GM12878 (cell line): ENCODE data around the gene ADH6. TPM values are rescaled to one million over a fixed set of nuclear protein-coding genes. Genes with fewer than 3 reads are reported as not detected.

Experiments used
- ATAC-seq: fragments of 200-7000 bp; cut with Tn5 transposase; 3 replicates; pipeline ENCODE4 v1.9.1; 2020; ENCODE audit warnings: mild to moderate bottlenecking, moderate library complexity
- BruUV-seq: library from RNA; stranded (reverse); fragments of 400-500 nt; replicated peaks from 2 replicates; lab custom pipeline; 2021; lab: Mats Ljungman, UMichigan
- CTCF ChIA-PET: fragments of 300-600 bp; sonication (Branson Sonifier 250); formaldehyde crosslinking; extraction: SDS; loops from one replicate; lab custom pipeline; 2021; ENCODE audit warnings: inconsistent platforms; lab: Yijun Ruan, JAX
- POLR2A ChIA-PET: fragments of 350-600 bp; formaldehyde crosslinking; extraction: SDS; loops from one replicate; lab custom pipeline; 2021; ENCODE audit warnings: inconsistent platforms; lab: Charles Lee
- RAD21 ChIA-PET: fragments of 300-600 bp; sonication (Branson Sonifier 250); formaldehyde crosslinking; loops from one replicate; lab custom pipeline; 2023; ENCODE audit warnings: antibody characterized with exemption; ENCODE audit not compliant: unreplicated experiment; lab: Charles Lee
- SMC1A ChIA-PET: fragments of 300-600 bp; sonication (Branson Sonifier 250); formaldehyde crosslinking; loops from one replicate; lab custom pipeline; 2023; ENCODE audit not compliant: unreplicated experiment, uncharacterized antibody; lab: Charles Lee
- DNase-seq: peaks from one replicate; pipeline ENCODE4 v3.0.0-alpha.2; 2011; ENCODE audit warnings: low read depth, low spot score
- FAIRE-seq: peaks from 3 replicates; lab custom pipeline; 2011; peaks lifted over from hg19 to GRCh38; lab: Jason Lieb, UNC
- H2AFZ ChIP-seq: 2 replicates; pipeline ENCODE4 v1.6.0; 2011; ENCODE audit warnings: low read depth, low read length, control low read depth; ENCODE audit not compliant: control insufficient read depth
- H3K27ac ChIP-seq: 2 replicates; pipeline ENCODE4 v1.5.1; 2011; ENCODE audit warnings: control low read depth; ENCODE audit not compliant: control insufficient read depth, insufficient read depth
- H3K27me3 ChIP-seq, 2 experiments: replicated peaks in 1 of 2; 2 replicates each; pipeline versions ENCODE4 v1.6.0 to v1.6.1; 2011; ENCODE audit warnings: low read length in 1 of 2; ENCODE audit not compliant: control insufficient read depth in 2 of 2, insufficient read depth in 2 of 2
- H3K36me3 ChIP-seq, 2 experiments: 2 replicates each; pipeline ENCODE4 v1.5.1; 2011; ENCODE audit warnings: low read length in 1 of 2; ENCODE audit not compliant: control insufficient read depth in 2 of 2, insufficient read depth in 2 of 2
- H3K4me1 ChIP-seq: 2 replicates; pipeline ENCODE4 v1.6.1; 2011; ENCODE audit warnings: mild to moderate bottlenecking, low read length, moderate library complexity, mixed read lengths; ENCODE audit not compliant: control insufficient read depth, insufficient read depth
- H3K4me2 ChIP-seq: 2 replicates; pipeline ENCODE4 v1.6.0; 2011; ENCODE audit warnings: control low read depth; ENCODE audit not compliant: control insufficient read depth, insufficient read depth
- H3K4me3 ChIP-seq: fragments of 200-600 bp; sonication (generic); 2 replicates; pipeline ENCODE4 v1.5.1; 2016
- H3K79me2 ChIP-seq: 2 replicates; pipeline ENCODE4 v1.6.0; 2011; ENCODE audit warnings: low read length; ENCODE audit not compliant: control insufficient read depth, insufficient read depth
- H3K9ac ChIP-seq: 2 replicates; pipeline ENCODE4 v1.8.0; 2011; ENCODE audit warnings: low read length, control low read depth, mixed read lengths; ENCODE audit not compliant: control insufficient read depth, insufficient read depth
- H3K9me3 ChIP-seq: replicated peaks from 3 replicates; pipeline ENCODE4 v1.5.1; 2011; ENCODE audit warnings: mild to moderate bottlenecking, low read length; ENCODE audit not compliant: control insufficient read depth, insufficient read depth
- H4K20me1 ChIP-seq: 2 replicates; pipeline ENCODE4 v1.6.0; 2011; ENCODE audit not compliant: control insufficient read depth, insufficient read depth
- CEBPZ ChIP-seq: fragments of 150-350 bp; IDR thresholded peaks from 2 replicates; pipeline ENCODE4 v1.6.1; 2016; ENCODE audit warnings: low read depth, low read length
- EGR1 ChIP-seq, 2 experiments: IDR thresholded peaks; 1 replicate in 1 of 2; 2 replicates in 1 of 2; pipeline ENCODE4 v1.6.1; 2011 to 2012; ENCODE audit warnings: low read depth in 2 of 2, low read length in 2 of 2, borderline replicate concordance in 1 of 2, mild to moderate bottlenecking in 1 of 2, moderate library complexity in 1 of 2
- IRF3 ChIP-seq: fragments of 450-650 bp; IDR thresholded peaks from 2 replicates; pipeline ENCODE4 v1.6.1; 2014; ENCODE audit warnings: mild to moderate bottlenecking
- KDM1A ChIP-seq: fragments of 200-600 bp; sonication (generic); IDR thresholded peaks from 2 replicates; pipeline ENCODE4 v1.6.1; 2016; ENCODE audit warnings: borderline replicate concordance
- MLLT1 ChIP-seq: fragments of 450-650 bp; IDR thresholded peaks from 2 replicates; pipeline ENCODE4 v1.6.1; 2016; ENCODE audit warnings: mild to moderate bottlenecking
- NFXL1 ChIP-seq: fragments of 450-650 bp; IDR thresholded peaks from 2 replicates; pipeline ENCODE4 v1.6.1; 2017; ENCODE audit warnings: antibody characterized with exemption, mild to moderate bottlenecking, borderline replicate concordance
- PBX3 ChIP-seq: IDR thresholded peaks from 2 replicates; pipeline ENCODE4 v1.6.1; 2011; ENCODE audit warnings: mild to moderate bottlenecking, low read depth, low read length, moderate library complexity; ENCODE audit not compliant: insufficient replicate concordance
- RAD51 ChIP-seq: fragments of 450-650 bp; IDR thresholded peaks from 2 replicates; pipeline ENCODE4 v1.6.1; 2016; ENCODE audit warnings: moderate library complexity, mild to moderate bottlenecking, inconsistent platforms
- RBBP5 ChIP-seq: fragments of 200-600 bp; sonication (generic); conservative IDR thresholded peaks from 2 replicates; pipeline ENCODE4 v1.6.1; 2016
- SIN3A ChIP-seq: IDR thresholded peaks from 2 replicates; pipeline ENCODE4 v1.6.1; 2012; ENCODE audit warnings: low read depth, low read length, improper control_type of control experiment
- SUPT20H ChIP-seq: IDR thresholded peaks from 2 replicates; pipeline ENCODE4 v1.6.1; 2011; ENCODE audit warnings: low read depth, mild to moderate bottlenecking, low read length, moderate library complexity, borderline replicate concordance; ENCODE audit not compliant: control insufficient read depth
- ZNF384 ChIP-seq: IDR thresholded peaks from 2 replicates; pipeline ENCODE4 v1.6.1; 2012; ENCODE audit warnings: low read depth, mild to moderate bottlenecking, low read length, improper control_type of control experiment, borderline replicate concordance
- WGBS: methylation state at CpG from one replicate; pipeline ENCODE4 v1.1.6; 2016; ENCODE audit warnings: low lambda C conversion rate; ENCODE audit not compliant: insufficient replicate concordance, insufficient coverage; ENCODE audit errors: missing lambda C conversion rate; 5-methylcytosine and 5-hydroxymethylcytosine counted together
- in situ Hi-C: fragments of 300-500 bp; cut with MboI; formaldehyde crosslinking; loops from 9 replicates; pipeline ENCODE4 v1.14.3; 2018; ENCODE audit warnings: mixed read lengths
- intact Hi-C: fragments of 100-400 bp; cut with micrococcal nuclease; formaldehyde crosslinking; loops from one replicate; pipeline ENCODE4 v1.14.2; 2022; ENCODE audit not compliant: unreplicated experiment
- polyA plus RNA-seq, 11 experiments: library from polyadenylated mRNA; depleted of rRNA in 4 of 11; unstranded in 6 of 11; stranded (reverse) in 5 of 11; fragments of >200 nt; fragmentation: Nextera tagmentation in 4 of 11; fragmentation: Illumina TruSeq in 1 of 11; extraction: Ambion mirVana in 4 of 11; extraction: Trizol in 1 of 11; gene quantifications; 1 replicate in 1 of 11; 2 replicates in 10 of 11; pipeline versions ENCODE4 v1.2.1 to v1.2.3, GENCODE V29; 2011 to 2016; ENCODE audit warnings: inconsistent platforms in 2 of 11, missing spikeins in 2 of 11, low read depth in 1 of 11
- total RNA-seq, 4 experiments: library from RNA; depleted of rRNA in 3 of 4; stranded (reverse); fragments of >200 nt in 3 of 4; fragmentation: Illumina TruSeq in 1 of 4; extraction: Trizol in 1 of 4; gene quantifications; 2 replicates each; pipeline versions ENCODE4 v1.2.1 to v1.2.3, GENCODE V29; 2013 to 2021

ADH6 gene
- total and polyA plus RNA-seq, 10 of the 15 experiments (the other 5 are each of a cell fraction or from before 2014, with no cell fraction given), result 0.03 to 0.16 TPM; not detected in 8

GRCh38 chr4:99209671-99210070 is 9.4 kb downstream of the ADH6 start:
- BruUV-seq, result no TSS peak
- ChIA-PET SMC1A (no interaction called here), CTCF (no interaction called here), POLR2A (no interaction called here)
- in situ Hi-C loops, result no loop called here
- Histone ChIP-seq H3K79me2 (no peaks in the 10 kb centered on the region), H3K9me3 (no peaks in the 10 kb centered on the region)
- TF ChIP-seq SIN3A, result no peak
- no peak for TF ChIP-seq IRF3
- TF ChIP-seq EGR1 (IDR thresholded peaks at IDR 0.05; ENCODE audit: borderline replicate concordance in 1 of 2, low read depth in 2 of 2, low read length in 2 of 2), result no peak
- no peak for TF ChIP-seq RAD51
- TF ChIP-seq SUPT20H, result no peak
- TF ChIP-seq PBX3, result no peak
- no peak for TF ChIP-seq RBBP5
- TF ChIP-seq MLLT1, result no peak
- TF ChIP-seq ZNF384, result no peak
- no peak for TF ChIP-seq KDM1A
- no peak for TF ChIP-seq NFXL1
- no peak for TF ChIP-seq CEBPZ
- TF ChIP-seq, all 136 proteins: peak for 0
- H3K27me3 ChIP-seq, result no peaks in the 10 kb centered on the region
- H3K4me2 ChIP-seq, result no peak overlapping the region
- no peaks in the 10 kb centered on the region for H3K36me3 ChIP-seq
- no peak for FAIRE-seq
- no peak overlapping the region for H3K4me3 ChIP-seq
- RAD21 ChIA-PET, result no interaction called here
- no peaks in the 10 kb centered on the region for H3K4me1 ChIP-seq
- H3K27ac ChIP-seq, result no peak overlapping the region
- DNase-seq, result no peak
- H3K9ac ChIP-seq, result no peak overlapping the region
- WGBS, result 0% methylated on average over 1 of the region's 1 CpG
- intact Hi-C loops, result no loop called here
- ATAC-seq, result no peak
- H2AFZ ChIP-seq, result no peak overlapping the region
- H4K20me1 ChIP-seq, result no peaks in the 10 kb centered on the region
